ENCODE data around the gene ACACA. TPM values are rescaled to one million over a fixed set of nuclear protein-coding genes. Genes with fewer than 3 reads are reported as not detected.

Gene ACACA
- total and polyA plus RNA-seq, 12 donors, result 5.6 to 28.0 (median 16.2) TPM

DNA sequence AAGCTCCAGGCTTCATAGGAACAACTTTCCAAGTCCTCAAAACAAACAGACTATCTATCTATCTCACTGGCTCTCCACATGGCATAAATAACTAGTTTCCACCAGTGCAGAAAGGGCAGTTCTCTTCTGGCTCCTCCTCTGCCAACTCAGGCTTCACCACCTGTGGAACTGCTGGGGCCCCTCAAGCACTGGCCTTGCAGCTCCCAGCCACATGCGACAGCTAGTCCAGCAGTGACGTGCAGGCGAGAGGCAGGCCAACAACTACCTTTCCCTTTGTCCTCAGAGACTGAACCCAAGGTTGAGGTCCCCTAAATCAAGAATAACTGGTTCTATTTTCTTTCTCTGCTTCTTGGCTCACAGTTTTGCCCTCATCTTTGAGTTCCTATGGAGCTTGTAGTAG is 320.3 kb downstream of the ACACA start:
- Histone ChIP-seq H3K4me3 (no peak overlapping the region), H3K4me1 (peaks cover 0 to 21% (median 0%) of the 10 kb centered on the region in 9 donors), H3K36me3 (peaks cover 0 to 65% (median 0%) of the 10 kb centered on the region in 9 donors), H3K27me3 (no peaks in the 10 kb centered on the region), H3K27ac (no peak overlapping the region), H3K9me3 (no peaks in the 10 kb centered on the region)
- intact Hi-C loops (cut with DNase I), result no loop called here
- 98 to 99% methylated on average over 3 of the region's 3 CpGs for WGBS, 2 donors
- TF ChIP-seq CTCF (IDR thresholded peaks at IDR 0.05), result no peak
- ATAC-seq (no peak), DNase-seq (no peak)

- H3K36me3 ChIP-seq, result peaks cover 0 to 48% (median 0%) of the 10 kb centered on the region in 9 donors
- DNase-seq, result no peak
- H3K9me3 ChIP-seq, result peaks cover 0 to 9% (median 2%) of the 10 kb centered on the region in 11 donors
- no peak for ATAC-seq
- 68 to 73% methylated on average over 5 of the region's 5 CpGs for WGBS, 2 donors
- H3K4me1 ChIP-seq, result peaks cover 0 to 8% (median 0%) of the 10 kb centered on the region in 9 donors
- no peaks in the 10 kb centered on the region for H3K27me3 ChIP-seq
- intact Hi-C loops (cut with DNase I), result no loop called here
- H3K4me3 ChIP-seq, result no peak overlapping the region
- no peak overlapping the region for H3K27ac ChIP-seq
- TF ChIP-seq CTCF (IDR thresholded peaks at IDR 0.05), result no peak
Measured at GRCh38 chr17:37084372-37084771, 322.3 kb downstream of the ACACA start.

- H3K27me3 ChIP-seq, result no peaks in the 10 kb centered on the region
- H3K9me3 ChIP-seq, result peaks cover 0 to 16% (median 8%) of the 10 kb centered on the region in 11 donors
- no peak overlapping the region for H3K27ac ChIP-seq
- 76 to 81% methylated on average over 6 of the region's 6 CpGs for WGBS, 2 donors
- intact Hi-C loops (cut with DNase I), result no loop called here
- H3K36me3 ChIP-seq, result peaks cover 0 to 39% (median 0%) of the 10 kb centered on the region in 9 donors
- DNase-seq (no peak), ATAC-seq (no peak)
- H3K4me3 ChIP-seq, result no peak overlapping the region
- no peak for TF ChIP-seq CTCF (IDR thresholded peaks at IDR 0.05)
- H3K4me1 ChIP-seq, result no peaks in the 10 kb centered on the region
Measured at GRCh38 chr17:37083456-37083855, 323.2 kb downstream of the ACACA start.

GRCh38 chr17:37082985-37083384 is 323.7 kb downstream of the ACACA start:
- no peaks in the 10 kb centered on the region for H3K27me3 ChIP-seq
- H3K36me3 ChIP-seq, result peaks cover 0 to 35% (median 0%) of the 10 kb centered on the region in 9 donors
- TF ChIP-seq CTCF (IDR thresholded peaks at IDR 0.05), result no peak
- peaks cover 0 to 16% (median 8%) of the 10 kb centered on the region in 11 donors for H3K9me3 ChIP-seq
- WGBS, 2 donors, result 87 to 92% methylated on average over 4 of the region's 4 CpGs
- ATAC-seq (peak in 1 of 8 donors; percentile 25), DNase-seq (no peak)
- H3K27ac ChIP-seq, result no peak overlapping the region
- no peak overlapping the region for H3K4me3 ChIP-seq
- intact Hi-C loops (cut with DNase I), result no loop called here
- no peaks in the 10 kb centered on the region for H3K4me1 ChIP-seq

Measured in heart right ventricle (tissue), 16 donors.